Measurements from ENCODE around the gene IMP3. TPM values are rescaled to one million over a fixed set of nuclear protein-coding genes. Genes with fewer than 3 reads are reported as not detected.
"Not testable (repeated sequence)": the region's sequence is repeated elsewhere in the genome, so short reads cannot be mapped to it uniquely, and the experiment has no call there.

The IMP3 gene
- total RNA-seq, 1 donor from 2014 or later = 90.1 TPM

- intact Hi-C loops (cut with micrococcal nuclease) = no loop called here
These were observed 12.0 kb upstream of the IMP3 start for GRCh38 chr15:75651810-75652543.

DNA sequence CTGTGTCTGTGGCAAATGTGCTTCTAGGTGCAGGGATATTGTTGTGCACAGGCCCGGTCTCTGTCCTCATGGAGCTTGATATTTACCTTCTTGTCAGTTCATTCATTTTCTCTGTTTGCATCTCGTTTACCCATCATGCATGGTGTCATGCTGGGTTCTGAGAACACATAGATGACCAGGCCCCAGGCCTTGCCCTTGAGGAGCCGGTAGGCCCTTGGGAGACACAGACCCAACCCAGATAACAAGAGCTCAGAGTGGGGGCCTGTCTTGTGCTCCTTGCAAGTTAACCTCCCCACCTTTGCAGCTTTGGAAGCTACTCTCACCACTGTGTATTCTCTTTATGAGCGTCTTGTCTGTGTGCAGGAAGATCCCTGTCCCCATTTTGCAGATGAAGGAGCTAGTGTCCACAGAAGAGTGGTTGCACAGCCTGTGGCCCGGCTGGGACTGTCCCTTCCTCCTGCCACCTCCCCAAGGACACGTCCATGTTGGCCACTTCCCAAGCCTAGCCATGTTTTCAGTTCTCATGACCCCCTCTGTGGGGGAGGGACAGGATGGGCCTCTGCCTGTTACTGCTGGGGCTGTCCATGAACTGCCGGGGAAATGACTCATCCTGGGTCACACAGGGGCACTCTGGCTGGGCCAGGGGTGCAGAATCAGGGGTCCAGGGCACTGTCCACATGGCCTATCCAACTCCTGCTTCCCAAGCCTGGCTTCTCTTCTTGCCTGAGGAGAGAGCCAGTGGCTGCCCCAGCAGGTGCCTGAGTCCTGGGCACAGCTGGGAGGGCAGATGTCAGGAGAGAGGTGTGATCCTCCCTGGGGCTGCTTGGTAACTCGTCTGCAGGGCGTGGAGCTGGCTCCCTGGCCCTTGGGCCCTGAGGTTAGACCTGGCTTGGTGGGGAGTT lies 11.1 kb upstream of the IMP3 start:
- intact Hi-C loops (cut with micrococcal nuclease) = no loop called here

GRCh38 chr15:75649848-75650247 lies 9.8 kb upstream of the IMP3 start:
- intact Hi-C loops (cut with micrococcal nuclease) = loop anchor here (10.0 kb wide), 1 partner anchor 695 kb away; the partner anchor contains the start of gene RPP25

GRCh38 chr15:75649045-75649761 lies 9.2 kb upstream of the IMP3 start:
- intact Hi-C loops (cut with micrococcal nuclease) = loop anchor here (10.0 kb wide), 1 partner anchor 694 kb away; the partner anchor contains the start of gene RPP25

DNA sequence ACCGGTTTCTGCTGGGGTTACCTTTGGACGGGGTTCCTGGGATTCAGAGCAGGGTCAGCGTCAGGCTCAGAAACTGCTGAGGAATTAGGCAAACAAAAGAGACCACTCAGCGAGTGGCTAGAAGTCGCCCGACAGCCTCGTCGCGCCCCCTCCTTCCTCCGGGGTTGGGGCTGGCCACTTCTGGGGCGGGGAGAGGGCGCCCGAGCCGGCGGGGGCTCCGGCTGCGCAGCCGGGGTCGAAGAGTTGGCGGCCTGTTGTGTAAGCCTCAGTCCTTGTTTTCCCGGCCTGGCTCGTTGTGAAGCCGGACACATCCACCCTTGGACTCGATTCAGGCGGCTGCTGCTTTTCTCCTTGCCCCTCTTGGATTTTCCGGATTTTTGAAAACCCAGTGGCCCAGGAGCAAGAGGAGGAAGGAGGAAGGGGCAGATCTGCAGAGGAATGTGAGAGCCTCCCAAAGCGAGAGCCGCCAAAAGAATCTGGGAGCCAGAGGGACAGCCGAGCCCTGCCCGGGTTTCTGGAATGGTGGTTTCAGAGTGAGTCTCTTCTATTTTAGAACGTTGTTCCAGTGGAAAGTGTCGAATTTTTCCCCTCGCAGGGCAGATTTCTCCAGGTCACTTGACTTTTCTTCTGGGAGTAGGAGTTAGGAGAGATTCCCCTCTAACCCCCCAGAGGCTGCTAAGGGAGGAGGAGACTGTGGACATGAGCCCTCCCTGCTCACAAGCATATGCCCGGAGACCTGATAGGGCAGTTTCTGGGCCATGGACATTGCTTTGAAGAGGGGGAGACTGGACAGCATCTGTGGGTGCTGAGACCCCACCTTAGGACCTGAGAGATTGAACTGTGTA lies 8.4 kb upstream of the IMP3 start:
- intact Hi-C loops (cut with micrococcal nuclease) = loop anchor here (1.0 to 10.0 kb wide), 2 partner anchors 8 to 694 kb away; partner anchors contain the start of genes IMP3 and RPP25

- intact Hi-C loops (cut with micrococcal nuclease) = loop anchor here (1.0 to 10.0 kb wide), 2 partner anchors 7 to 693 kb away; partner anchors contain the start of genes IMP3 and RPP25
These were observed 7.5 kb upstream of the IMP3 start, which contains the start of gene SNX33 for GRCh38 chr15:75647370-75648155. Gene SNX33, plus strand, starts transcription at chr15:75647912. Its CDS starts 1,191 bp downstream, at chr15:75649103.

GRCh38 chr15:75646944-75647364 lies 6.9 kb upstream of the IMP3 start:
- intact Hi-C loops (cut with micrococcal nuclease) = loop anchor here (10.0 kb wide), 1 partner anchor 692 kb away; the partner anchor contains the start of gene RPP25

GRCh38 chr15:75646112-75646943 lies 6.3 kb upstream of the IMP3 start:
- intact Hi-C loops (cut with micrococcal nuclease) = loop anchor here (10.0 kb wide), 1 partner anchor 692 kb away; the partner anchor contains the start of gene RPP25

DNA sequence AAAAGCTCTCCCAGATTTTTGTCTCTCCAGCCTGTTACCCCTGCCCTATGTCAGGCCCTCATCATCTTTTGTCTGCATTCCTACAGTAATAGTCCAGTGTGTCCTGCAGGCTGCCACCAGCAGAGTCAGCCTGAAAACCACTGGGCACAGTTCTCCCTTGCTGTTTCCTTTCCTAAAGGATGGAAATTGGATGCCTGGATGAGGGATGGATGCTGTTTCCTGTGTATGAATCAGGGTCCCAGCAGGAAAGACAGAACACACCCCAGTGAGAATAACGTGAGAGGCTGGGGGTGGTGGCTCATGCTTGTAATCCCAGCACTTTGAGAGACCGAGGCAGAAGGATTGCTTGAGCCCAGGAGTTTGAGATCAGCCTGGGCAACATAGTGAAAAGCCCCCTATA lies 4.4 kb upstream of the IMP3 start:
- intact Hi-C loops (cut with micrococcal nuclease) = loop anchor here (5.0 to 10.0 kb wide), 2 partner anchors 690 to 1102 kb away; partner anchors contain the start of genes ARID3B and RPP25

GRCh38 chr15:75641603-75642002 lies 1.6 kb upstream of the IMP3 start:
- intact Hi-C loops (cut with micrococcal nuclease) = loop anchor here (1.0 to 10.0 kb wide), 6 partner anchors 35 to 1181 kb away; partner anchors contain the start of genes ARID3B, RPP25 and UBL7

DNA sequence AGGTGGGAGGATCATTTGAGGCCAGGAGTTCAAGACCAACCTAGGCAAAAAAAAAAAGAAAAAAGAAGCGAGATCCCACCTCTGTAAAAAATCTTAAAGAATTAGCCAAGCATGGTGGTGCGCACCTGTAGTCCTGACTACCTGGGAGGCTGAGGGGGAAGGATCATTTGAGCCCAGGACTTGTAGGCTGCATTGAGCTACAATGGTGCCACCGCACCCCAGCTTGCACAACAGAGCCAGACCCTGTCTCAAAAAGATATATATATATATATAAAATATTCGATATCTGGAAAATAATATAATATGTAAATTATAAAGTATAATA lies 1.1 kb upstream of the IMP3 start:
- intact Hi-C loops (cut with micrococcal nuclease) = loop anchor here (1.0 to 10.0 kb wide), 6 partner anchors 34 to 1180 kb away; partner anchors contain the start of genes ARID3B, RPP25 and UBL7

DNA sequence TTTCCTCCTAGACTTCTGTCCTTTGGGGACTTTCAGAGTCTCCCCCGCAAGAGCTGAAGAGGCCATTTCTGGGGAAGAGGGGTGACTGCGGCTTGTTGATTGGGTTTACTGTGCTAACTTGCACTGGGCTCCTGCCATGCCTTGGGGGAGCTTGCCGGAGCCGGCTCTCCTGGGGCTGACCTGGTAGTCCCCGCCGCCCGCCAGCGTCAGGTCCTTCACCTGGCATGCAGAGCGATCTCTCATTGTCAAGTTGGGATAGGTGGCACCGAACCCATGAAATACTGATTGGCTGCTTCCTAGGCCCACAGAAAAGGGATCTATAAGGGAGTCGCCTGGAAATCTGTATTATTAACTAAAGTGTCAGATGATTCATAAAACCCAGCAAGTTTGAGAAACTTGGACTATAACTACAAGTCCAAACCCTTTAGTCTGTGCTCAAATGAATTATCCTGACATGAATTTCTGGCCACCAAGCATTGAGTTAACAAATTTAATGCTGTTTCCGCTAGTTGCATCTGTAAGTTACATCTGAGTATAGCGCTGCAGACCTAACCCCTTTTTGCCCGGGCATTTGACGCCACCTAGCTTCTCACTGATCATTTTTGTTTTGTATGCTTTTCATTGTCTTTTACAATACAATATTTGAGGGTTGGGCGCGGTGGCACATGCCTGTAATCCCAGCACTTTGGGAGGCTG lies 607 bp upstream of the IMP3 start:
- intact Hi-C loops (cut with micrococcal nuclease) = loop anchor here (1.0 to 10.0 kb wide), 12 partner anchors 8 to 1180 kb away; partner anchors contain the start of genes ARID3B, PTPN9, RPP25 and SNUPN

- intact Hi-C loops (cut with micrococcal nuclease) = no loop called here
These were observed 774 bp downstream of the IMP3 start for GRCh38 chr15:75639191-75639708.

DNA sequence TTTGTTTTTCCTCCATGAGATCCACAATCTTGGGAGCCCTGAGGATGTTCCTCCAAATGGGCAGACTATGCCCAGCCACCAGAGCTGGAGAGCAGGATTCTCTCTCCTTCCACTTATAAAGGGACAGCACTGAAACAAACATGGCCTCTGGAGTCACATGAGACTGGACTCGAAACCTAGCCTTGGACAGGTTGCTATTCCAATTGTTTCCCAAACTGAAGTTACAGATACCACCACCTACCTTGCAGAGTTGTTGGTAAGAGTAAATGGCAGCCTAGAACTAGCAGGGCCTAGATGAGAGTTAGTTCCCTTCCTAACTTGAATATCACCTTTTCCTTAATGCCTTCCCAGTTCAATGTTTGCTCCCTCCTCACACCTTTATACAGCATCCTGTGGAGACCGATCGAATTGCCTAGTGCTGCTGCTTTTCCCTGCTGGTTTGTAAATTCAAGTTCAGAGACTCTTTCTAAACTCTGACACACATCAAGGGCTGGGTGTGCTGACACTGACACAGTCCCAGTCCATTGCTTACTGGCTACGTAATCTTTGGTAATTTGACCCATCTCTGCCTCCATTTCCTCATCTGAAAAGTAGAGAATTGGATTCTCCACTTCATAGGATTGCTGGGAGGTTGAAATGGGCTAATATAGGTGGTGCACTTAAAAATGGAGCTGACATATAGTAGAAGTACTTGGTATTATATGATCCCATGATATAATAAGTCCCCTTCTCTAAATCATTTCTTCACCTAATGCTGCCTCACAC lies 2.6 kb downstream of the IMP3 start:
- intact Hi-C loops (cut with micrococcal nuclease) = no loop called here

DNA sequence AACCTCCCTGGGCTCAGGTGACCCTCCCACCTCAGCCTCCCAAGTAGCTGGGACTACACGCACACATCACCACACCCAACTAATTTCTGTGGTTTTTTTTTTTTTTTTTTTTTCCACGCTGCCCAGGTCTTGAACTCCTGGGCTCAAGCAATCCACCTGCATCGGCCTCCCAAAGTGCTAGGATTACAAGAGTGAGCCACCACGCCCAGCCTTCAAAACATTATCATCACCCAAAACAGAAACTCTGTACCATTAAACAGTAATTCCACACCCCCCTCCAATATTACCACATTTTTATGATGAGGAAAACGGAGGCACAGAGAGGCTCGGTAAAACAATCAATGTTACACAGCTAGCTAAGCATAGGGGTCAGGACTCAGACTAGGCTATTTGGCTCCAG lies 4.0 kb downstream of the IMP3 start:
- intact Hi-C loops (cut with micrococcal nuclease) = no loop called here

DNA sequence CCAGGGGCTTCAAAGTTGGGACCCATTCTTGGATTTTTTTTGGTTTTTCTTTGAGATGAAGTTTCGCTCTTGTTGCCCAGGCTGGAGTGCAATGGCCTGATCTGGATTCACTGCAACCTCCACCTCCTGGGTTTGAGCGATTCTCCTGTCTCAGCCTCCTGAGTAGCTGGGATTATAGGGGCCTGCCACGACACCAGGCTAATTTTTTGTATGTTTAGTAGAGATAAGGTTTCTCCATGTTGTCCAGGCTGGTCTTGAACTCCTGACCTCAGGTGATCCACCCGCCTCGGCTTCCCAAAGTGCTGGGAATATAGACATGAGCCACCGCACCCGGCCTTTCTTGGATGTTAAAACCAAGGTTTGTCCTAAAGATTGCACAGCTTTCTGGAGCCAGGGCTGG lies 6.1 kb downstream of the IMP3 start:
- intact Hi-C loops (cut with micrococcal nuclease) = not testable (repeated sequence)

- intact Hi-C loops (cut with micrococcal nuclease) = no loop called here
These were observed 8.1 kb downstream of the IMP3 start for GRCh38 chr15:75631935-75632334.

Measured in T-helper 1 cell treated with Interleukin-12 subunit alpha and Interleukin-12 subunit beta and Interleukin-4 antibody, amounts not matched to agents 30 ng/mL and 1 ng/mL, for 36 hours (primary cell).